Renal pelvis (tissue), 4 donors: Measurements from ENCODE around the gene KASH5. TPM values are rescaled to one million over a fixed set of nuclear protein-coding genes. Genes with fewer than 3 reads are reported as not detected.
A peak's percentile ranks its signal among the peaks of the same experiment; 100 is the strongest.

Experiments used
- DNase-seq: peaks from one replicate; pipeline ENCODE4 v3.0.0-alpha.2; 2013
- polyA plus RNA-seq, 3 donors: library from polyadenylated mRNA; unstranded; fragments of 120-200 nt; gene quantifications; one replicate each; pipeline ENCODE4 v1.2.1, GENCODE V29; 2013; ENCODE audit not compliant: insufficient read length in 3 of 3

KASH5 gene
- polyA plus RNA-seq, 3 donors = 0.10 to 0.34 TPM; not detected in 1

DNA sequence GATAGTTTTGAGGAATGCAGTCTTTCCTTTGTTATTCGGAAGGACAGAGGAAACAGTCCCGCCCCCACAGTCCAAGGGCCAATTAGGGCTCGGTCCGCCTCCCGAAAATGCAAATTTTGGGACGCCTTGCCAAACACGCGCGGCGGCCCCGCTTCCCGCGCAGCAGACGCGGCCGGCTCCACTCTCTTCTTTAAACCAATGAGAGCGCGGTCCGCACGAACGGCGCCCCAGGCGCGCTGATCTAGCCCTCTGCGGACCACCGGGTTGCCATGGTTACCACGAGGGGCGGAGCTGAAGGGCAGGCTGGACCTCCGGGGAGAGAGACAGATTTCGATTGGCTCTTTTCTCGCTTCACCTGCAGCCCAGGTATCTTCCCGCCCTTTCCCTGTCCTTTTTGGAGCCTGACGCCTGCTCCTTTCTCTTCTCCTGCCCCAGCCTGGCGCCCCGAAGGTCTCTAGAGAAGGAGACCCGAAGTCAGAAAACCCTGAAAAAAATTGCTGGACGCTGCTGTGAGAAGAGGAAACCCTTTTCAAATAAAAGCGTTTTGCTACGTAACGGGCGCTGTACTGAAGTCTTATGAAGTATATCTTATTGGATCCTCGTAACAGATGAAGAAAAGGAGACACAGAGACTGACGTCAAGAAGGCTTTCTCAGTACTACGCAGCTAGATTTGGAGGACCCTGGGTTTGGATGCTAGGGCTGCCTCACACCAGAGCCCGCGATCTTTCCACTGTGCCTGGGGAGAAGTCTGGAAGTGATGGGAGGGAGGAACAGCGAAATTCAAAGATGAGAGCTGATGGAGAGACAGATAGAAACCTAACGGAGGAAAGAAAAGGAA lies 33.2 kb downstream of the KASH5 start:
- DNase-seq = peak; percentile 81

DNA sequence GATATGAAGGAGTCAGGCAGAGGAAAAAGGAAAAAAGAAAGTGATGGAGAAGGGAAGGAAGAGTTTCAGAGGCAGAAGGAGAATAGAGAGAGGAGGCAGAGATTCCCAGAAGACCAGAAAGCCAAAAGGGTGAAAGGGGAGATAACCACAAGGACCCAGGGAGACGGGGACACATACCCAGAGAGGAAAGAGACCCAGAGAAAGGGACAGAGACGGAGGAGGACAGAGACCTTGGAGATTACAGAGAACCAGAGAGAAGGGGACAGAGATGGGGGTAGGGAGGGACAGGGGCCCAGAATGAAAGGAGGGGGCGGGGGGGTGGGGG lies 33.8 kb downstream of the KASH5 start:
- DNase-seq = no peak

DNA sequence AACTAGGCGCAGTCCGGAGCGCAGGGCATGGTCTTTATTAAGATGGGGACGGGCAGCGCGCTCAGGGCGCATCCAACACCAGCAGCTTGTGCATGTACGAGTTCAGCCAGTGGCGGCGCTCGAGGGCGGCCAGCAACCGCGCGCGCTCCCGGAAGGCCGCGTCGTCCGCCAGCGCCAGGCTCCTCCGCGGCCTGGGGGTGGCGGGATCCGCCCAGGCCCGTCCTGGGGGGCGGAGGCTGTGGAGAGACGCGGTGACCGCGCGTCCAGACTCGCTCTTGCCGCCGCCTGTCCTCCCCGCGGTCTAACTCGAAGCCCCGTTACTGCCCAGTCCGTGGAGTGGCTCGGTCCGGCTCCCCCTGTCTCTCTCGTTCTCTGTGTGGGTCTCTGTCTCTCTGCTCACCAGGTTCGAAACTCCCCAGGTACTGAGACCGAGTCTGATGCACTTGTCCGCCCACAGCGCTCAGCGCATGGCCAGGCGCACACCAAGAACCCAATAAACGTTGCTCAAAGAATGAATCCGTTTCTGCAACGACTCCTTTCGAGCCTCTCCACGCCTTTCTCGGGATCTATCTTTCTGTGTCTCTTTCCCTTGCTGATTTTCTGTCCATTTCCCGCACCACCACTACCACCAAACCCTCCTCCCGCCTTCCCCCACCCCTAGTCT lies 34.5 kb downstream of the KASH5 start:
- DNase-seq = no peak

DNA sequence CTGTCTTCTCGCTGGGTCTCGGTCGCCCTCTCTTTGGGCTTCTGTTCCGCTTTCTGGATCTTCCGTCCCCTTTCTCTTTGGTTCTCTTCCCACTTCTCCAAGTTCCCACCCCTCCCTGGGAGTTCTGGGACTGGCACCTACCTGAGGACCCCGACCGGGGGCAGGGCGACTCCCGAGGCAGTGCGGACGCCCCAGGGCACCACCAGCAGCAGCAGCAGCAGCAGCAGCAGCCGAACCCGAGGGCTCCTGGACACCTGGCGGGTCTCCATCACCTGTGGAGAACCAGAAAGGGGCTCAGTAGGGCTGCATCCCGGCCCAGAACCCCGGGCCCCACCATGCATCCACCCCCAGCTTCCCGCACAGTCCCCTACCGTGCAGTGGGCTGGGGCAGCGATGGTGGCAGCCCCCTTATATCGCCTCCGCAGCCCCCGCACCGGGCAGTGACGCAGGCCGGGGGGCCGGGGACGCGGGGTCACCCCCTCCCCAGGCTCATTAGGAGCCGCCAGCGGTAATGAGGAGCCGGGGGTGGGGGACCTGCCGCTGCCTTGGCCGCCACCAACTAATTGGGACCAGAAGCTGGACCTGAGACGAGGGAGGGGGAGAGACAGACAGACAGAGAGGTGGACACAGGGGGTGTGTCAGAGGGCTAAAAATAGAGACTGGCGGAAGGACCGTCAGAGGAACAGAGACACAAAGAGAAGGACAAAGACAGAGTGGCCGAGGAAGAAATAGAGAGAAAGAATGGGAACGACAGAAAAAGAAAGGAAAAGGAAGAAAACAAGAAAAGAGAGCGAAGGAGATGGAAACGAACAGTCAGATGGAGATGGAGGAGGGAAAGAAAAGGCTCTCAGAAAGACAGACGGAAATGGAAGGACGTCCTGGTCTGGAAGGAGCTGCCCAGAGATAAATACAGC lies 35.3 kb downstream of the KASH5 start, which contains the start of gene PTH2:
PTH2 (minus strand) TSS at position 371 of the 914 bp plus-strand sequence; CDS start at position 269, 102 bp downstream.
- no peak for DNase-seq

GRCh38 chr19:49423985-49424303 lies 35.9 kb downstream of the KASH5 start:
- no peak for DNase-seq

DNA sequence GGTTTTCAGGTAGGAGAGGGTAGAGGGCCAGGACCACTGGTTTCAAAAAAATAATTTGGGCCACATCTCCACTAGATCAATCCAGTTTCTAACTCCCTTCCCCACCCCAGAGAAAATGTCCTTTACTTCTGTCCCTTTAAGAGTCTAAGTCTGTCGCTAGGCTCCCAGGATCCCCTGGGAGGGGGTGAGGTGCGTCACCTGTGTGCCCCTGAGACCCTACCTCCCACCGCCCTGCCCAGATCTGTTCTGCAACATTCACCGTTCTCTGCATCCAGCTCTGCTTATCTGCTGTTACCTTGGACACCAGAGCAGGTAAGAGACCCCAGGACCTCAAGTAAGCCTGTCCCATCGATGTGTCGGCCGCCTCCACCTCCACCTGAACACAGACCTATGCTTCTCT lies 37.1 kb downstream of the KASH5 start, which contains the start of gene GFY:
GFY (plus strand) TSS at position 211 of the 400 bp plus-strand sequence. CDS start 1,043 bp downstream, outside the sequence.
- DNase-seq = no peak

GRCh38 chr19:49425922-49426592 lies 38.0 kb downstream of the KASH5 start:
- DNase-seq = no peak

- no peak for DNase-seq
Observed at GRCh38 chr19:49427339-49427738, 39.3 kb downstream of the KASH5 start.

DNA sequence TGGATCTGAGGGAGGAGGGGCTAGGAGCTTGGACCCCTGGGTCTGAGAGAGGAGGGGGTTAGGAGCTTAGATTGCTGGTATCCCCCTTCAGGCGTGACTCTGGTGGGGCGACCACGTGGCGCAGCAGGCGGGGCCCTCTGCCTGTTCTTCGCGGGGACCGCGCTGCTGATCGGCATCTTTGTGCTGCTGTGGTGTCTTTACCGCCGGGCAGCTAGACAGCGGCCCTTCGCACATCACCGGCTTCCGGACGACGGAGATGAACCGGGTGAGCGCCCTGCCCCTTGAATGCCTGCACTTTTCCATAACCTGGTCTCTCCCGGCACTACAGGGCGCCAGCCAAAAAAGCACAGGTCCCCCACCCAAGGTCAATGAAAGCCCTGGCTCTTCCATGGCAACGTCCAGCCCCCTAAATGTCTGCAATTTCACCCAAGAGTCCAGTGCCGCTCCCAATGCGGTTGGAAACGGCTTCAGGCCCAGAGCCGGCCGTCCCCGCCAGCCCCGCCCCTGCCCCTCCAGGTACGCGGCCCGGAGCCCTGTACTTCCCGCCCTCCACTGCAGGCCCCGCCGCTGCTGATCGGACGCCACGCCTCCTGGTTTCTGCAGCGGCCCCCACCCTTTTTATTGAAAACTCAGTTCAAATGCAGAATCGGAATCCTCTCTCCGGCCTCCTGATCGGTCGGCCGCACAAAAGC lies 40.0 kb downstream of the KASH5 start:
- DNase-seq = no peak

DNA sequence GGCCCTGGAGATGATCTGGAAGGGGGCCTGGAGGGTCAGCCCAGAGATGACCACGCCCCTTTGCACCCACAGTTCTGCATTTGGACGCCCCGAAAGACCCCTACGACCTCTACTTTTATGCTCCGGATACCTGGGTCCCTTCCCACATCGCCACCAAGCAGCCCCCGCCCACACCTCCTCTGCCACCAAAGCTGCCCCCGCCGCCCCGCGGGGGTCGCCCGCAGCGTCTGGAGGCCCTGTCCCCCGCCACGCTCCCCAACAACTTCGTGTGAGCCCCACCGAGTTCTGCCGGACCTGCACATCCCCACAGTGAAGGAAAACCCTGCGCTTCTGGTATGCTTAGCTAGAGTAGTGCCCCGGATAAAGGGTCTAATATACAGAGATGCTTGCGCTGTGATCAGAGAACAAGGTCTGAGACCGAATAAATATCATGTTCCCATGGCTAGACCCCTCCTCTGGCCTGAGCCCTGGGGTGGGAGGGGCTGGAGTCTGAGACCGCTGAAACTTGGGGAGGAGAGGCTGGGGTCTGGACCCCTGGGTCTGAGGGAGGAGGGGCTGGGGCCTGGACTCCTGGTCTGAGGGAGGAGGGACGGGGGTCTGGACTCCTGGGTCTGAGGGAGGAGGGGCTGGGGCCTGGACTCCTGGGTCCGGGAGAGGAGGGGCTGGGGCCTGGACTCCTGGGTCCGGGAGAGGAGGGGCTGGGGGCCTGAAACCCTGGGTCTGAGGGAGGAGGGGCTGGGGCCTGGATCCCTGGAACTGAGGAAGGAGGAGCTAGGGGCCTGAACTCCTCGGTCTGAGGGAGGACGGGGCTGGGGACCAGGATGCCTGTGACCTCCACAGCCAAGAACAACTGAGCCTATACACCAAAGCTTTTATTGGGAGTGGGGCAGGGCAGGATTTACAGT lies 40.8 kb downstream of the KASH5 start:
- DNase-seq = no peak

DNA sequence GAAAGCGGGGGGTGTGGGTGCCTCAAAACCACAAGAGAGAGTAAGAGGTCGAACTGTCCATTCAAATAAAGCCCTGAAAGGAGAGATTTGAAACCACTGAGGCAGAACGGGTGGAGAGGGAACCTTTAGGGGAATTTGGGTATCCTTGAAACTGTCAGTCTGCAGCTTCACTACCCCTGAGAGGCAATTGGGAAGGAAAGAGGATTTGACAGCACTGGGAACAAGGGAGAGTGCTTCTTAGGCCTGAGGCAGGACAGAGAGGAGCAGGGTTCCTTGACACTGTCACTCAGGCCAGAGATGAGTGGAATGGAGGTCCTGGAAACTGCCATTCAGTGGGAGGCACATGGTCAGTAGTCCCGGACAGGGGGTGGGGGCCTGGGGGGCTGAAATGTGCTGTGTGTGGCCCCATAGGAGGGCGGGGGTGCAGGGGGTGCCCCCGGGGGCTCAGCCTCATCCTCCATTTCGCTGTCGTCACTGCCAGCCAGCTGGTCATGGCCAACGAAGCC lies 42.2 kb downstream of the KASH5 start:
- DNase-seq = no peak

GRCh38 chr19:49430678-49431329 lies 42.8 kb downstream of the KASH5 start:
- DNase-seq = no peak

GRCh38 chr19:49431330-49431749 lies 43.3 kb downstream of the KASH5 start:
- no peak for DNase-seq

- no peak for DNase-seq
Observed at GRCh38 chr19:49432141-49433073, 44.4 kb downstream of the KASH5 start.

DNA sequence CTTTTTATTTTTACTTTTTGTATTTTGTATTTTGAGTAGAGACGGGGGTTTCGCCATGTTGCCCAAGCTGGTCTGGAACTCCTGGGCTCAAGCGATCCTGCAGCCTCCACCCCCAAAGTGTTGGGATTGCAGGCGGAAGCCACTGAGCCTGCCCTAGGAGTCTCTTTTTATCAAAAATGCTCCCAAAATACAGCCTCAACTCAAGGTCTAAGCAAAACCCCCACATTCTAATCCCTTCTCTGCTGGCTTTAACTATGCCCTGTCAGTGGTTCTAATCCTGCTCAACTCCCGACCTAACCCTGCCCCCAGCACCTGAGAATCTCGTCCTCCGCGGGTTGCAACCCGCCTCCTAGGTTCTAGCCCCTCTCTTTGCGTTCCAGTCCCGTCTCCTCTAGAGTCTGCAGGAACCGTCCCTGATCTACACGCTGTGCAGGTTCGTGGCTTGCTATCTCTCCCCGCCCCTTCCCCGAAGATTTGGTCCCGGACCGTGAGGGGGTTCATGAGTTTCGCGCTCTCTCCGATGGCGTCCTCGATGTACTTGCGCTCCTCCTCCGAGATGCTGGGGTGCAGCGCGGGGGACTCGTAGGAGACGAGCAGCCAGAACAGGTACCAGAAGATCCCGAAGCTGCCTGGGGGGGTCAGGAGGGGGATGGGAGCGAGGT lies 45.3 kb downstream of the KASH5 start:
- DNase-seq = no peak

DNA sequence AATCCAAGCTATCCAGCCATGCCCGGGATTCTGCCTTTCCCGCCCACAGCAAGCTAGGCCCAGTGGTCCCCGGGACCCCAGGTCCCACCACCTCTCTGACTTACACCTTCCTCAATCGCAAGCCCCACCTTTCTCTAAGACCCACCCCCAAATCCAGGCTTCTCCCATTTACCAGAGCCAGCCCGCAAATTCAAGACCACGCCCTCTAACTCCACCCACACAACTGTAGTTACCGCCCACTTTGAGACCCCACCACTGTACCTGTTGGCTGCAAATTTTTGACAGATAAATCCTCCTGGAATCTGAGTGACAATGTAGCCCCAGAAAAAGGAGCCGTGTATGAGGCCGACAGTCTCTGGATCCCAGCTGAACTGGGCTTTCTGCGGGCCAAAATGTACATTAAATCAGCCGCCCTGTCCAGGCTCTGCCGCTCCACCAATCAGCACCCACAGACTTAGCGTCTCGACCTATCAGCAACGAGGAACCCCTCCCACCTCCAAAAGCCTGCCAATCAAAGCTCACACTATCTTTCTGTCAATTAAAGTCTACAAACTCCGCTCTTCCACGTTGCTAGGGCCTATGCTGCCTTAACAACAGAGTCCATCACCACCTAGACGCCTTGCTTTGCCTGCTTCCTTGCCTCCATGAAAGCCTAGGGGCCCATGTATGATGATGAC lies 47.0 kb downstream of the KASH5 start:
- DNase-seq = no peak

DNA sequence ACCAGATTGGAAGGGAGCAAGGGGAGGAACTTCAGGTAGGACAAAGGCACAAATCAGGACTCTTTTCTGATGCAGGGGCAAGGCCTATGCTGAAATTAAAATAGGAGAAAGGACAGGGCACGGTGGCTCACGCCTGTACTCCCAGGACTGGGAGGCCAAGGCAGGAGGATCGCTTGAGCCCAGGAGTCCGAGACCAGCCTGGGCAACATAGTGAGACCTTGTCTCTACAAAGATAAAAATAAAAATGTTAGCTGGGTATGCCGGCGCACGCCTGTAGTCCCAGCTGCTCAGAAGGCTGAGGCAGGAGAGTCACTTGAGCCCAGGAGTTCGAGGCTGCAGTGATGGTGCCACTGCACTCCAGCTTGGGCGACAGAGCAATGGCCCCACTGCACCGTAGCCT lies 47.6 kb downstream of the KASH5 start:
- DNase-seq = no peak
